GM10266 (cell line): ENCODE data around the gene TMUB1.
A peak's percentile ranks its signal among the peaks of the same experiment; 100 is the strongest.
"Not testable (repeated sequence)": the region's sequence is repeated elsewhere in the genome, so short reads cannot be mapped to it uniquely, and the experiment has no call there.

Experiments
- DNase-seq: peaks from one replicate; pipeline ENCODE4 v3.0.0; 2012; ENCODE audit errors: extremely low spot score
- CTCF ChIP-seq: IDR thresholded peaks from 2 replicates; pipeline ENCODE4 v1.5.1; 2012; ENCODE audit warnings: mild to moderate bottlenecking, low read depth; ENCODE audit not compliant: control insufficient read depth, insufficient read depth; ENCODE audit errors: missing control alignments

TMUB1 gene

GRCh38 chr7:151045262-151045661, 38.0 kb downstream of the TMUB1 start:
- TF ChIP-seq CTCF, result no peak
- no peak for DNase-seq

GRCh38 chr7:151043959-151044358, 39.3 kb downstream of the TMUB1 start:
- no peak for DNase-seq
- TF ChIP-seq CTCF, result no peak

GRCh38 chr7:151043449-151043848, 39.8 kb downstream of the TMUB1 start:
- DNase-seq, result not testable (repeated sequence)

- TF ChIP-seq CTCF, result no peak
- DNase-seq, result no peak
Observed at GRCh38 chr7:151040616-151041375, 42.5 kb downstream of the TMUB1 start.

- TF ChIP-seq CTCF, result no peak
- DNase-seq, result no peak
Observed at GRCh38 chr7:151039850-151040548, 43.3 kb downstream of the TMUB1 start.

- peak; percentile 34 for DNase-seq
- no peak for TF ChIP-seq CTCF
Observed at GRCh38 chr7:151038951-151039849, 44.1 kb downstream of the TMUB1 start.

- DNase-seq, result no peak
- TF ChIP-seq CTCF, result no peak
Observed at GRCh38 chr7:151035902-151036301, 47.4 kb downstream of the TMUB1 start.
